Sigmoid colon (tissue), 7 donors: Measurements from ENCODE around the gene UQCC2. TPM values are rescaled to one million over a fixed set of nuclear protein-coding genes. Genes with fewer than 3 reads are reported as not detected.

ENCODE experiments used
- DNase-seq: peaks from one replicate; pipeline ENCODE4 v3.0.0-alpha.2; 2019
- H3K27ac ChIP-seq, 4 donors: fragments of 200-600 bp; sonication (generic); one replicate each; pipeline ENCODE4 v1.5.1; 2016 to 2019; ENCODE audit warnings: mild to moderate bottlenecking in 1 of 4
- H3K27me3 ChIP-seq, 3 donors: fragments of 200-600 bp; sonication (generic); one replicate each; pipeline ENCODE4 v1.5.1; 2019; ENCODE audit warnings: mild to moderate bottlenecking in 1 of 3
- H3K36me3 ChIP-seq, 4 donors: fragments of 200-600 bp; sonication (generic); one replicate each; pipeline ENCODE4 v1.5.1; 2016 to 2019
- H3K4me1 ChIP-seq, 4 donors: fragments of 200-600 bp; sonication (generic); one replicate each; pipeline ENCODE4 v1.5.1; 2017 to 2019
- H3K4me3 ChIP-seq, 4 donors: fragments of 200-600 bp; sonication (generic); one replicate each; pipeline ENCODE4 v1.5.1; 2017 to 2019; ENCODE audit warnings: mild to moderate bottlenecking in 2 of 4, moderate library complexity in 1 of 4
- H3K9me3 ChIP-seq, 4 donors: fragments of 200-600 bp in 3 of 4; sonication (generic) in 3 of 4; one replicate each; pipeline versions ENCODE4 v1.5.1 to v1.6.1; 2013 to 2019
- EP300 ChIP-seq, 4 donors: sonication (generic); formaldehyde crosslinking; IDR thresholded peaks; one replicate each; pipeline ENCODE4 v1.6.1; 2017; ENCODE audit warnings: antibody characterized with exemption in 4 of 4
- POLR2A ChIP-seq, 2 donors: fragments of 450-650 bp; IDR thresholded peaks; one replicate each; pipeline ENCODE4 v1.6.1; 2016; ENCODE audit warnings: antibody characterized with exemption in 2 of 2, mild to moderate bottlenecking in 2 of 2, moderate library complexity in 2 of 2
- POLR2AphosphoS5 ChIP-seq, 4 donors: sonication (generic); formaldehyde crosslinking; IDR thresholded peaks; one replicate each; pipeline ENCODE4 v1.6.1; 2017; ENCODE audit warnings: antibody characterized with exemption in 4 of 4
- WGBS, 2 donors: extraction: QIAGEN DNeasy Blood & Tissue Kit; methylation state at CpG; one replicate each; pipeline ENCODE4 v1.1.7; 2013; 5-methylcytosine and 5-hydroxymethylcytosine counted together
- intact Hi-C: fragments of 100-400 bp; cut with DNase I; formaldehyde crosslinking; loops from one replicate; pipeline ENCODE4 v1.15.1; 2023
- polyA plus RNA-seq, 3 donors: library from polyadenylated mRNA; stranded (reverse); fragments of 200-250 nt; gene quantifications; one replicate each; pipeline ENCODE4 v1.2.3, GENCODE V29; 2013
- total RNA-seq, 4 donors: library from RNA; depleted of rRNA; stranded (reverse); fragments of >200 nt; gene quantifications; one replicate each; pipeline ENCODE4 v1.1.0, GENCODE V29; 2016
- TF ChIP-seq, protein P1 (sequence below), 4 experiments: fragments of 450-650 bp in 3 of 4; fragments of 200-600 bp in 1 of 4; IDR thresholded peaks; one replicate each; pipeline ENCODE4 v1.5.1; 2016 to 2019; ENCODE audit warnings: antibody characterized with exemption in 4 of 4, mild to moderate bottlenecking in 3 of 4, moderate library complexity in 2 of 4
- donor health status: healthy with polysubstance abuse.
- donor health status: Bipolar disorder and iron deficiency.
- donor health status: healthy.

The UQCC2 gene
- total and polyA plus RNA-seq, 7 donors, result 9.5 to 90.9 (median 34.9) TPM

DNA sequence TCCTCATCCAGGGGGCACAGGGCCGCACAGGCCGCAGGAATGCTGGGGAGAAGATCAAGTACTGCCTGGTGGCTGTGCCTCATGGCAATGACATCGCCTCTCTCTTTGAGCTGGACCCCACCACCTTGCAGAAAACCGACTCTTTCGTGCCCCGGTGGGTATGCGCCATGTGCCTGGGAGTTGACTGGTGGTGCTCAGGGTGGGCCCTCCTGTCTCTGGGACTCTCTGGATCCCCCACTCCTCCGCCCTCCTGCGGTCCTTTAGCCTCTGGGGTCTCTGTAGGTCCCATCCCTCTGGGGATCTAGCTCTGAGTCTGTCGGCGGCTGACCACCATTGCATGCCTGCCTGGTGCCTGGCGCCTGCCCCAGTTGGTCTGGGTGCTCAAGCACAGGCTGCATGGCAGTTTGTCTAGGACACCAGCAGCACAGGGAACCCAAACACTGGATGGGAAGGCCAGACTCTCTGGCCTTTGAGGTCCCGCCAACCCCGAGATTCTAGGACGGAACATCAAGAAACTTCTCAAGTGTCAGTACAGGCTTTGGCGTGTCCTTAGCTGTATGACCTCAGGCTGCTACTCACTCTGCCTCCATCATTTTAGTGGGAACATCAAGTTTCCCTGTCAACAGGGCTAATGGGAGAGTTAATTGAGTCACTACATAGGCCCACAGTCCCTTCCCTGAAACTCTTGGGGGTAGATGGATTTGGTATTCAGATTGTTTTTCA, 47.6 kb downstream of the UQCC2 start:
- H3K4me3 ChIP-seq, result no peak overlapping the region
- TF ChIP-seq POLR2A (IDR thresholded peaks at IDR 0.05), result no peak
- TF ChIP-seq EP300 (IDR thresholded peaks at IDR 0.05), result no peak
- TF ChIP-seq POLR2AphosphoS5 (IDR thresholded peaks at IDR 0.05), result no peak
- TF ChIP-seq, protein P1, sequence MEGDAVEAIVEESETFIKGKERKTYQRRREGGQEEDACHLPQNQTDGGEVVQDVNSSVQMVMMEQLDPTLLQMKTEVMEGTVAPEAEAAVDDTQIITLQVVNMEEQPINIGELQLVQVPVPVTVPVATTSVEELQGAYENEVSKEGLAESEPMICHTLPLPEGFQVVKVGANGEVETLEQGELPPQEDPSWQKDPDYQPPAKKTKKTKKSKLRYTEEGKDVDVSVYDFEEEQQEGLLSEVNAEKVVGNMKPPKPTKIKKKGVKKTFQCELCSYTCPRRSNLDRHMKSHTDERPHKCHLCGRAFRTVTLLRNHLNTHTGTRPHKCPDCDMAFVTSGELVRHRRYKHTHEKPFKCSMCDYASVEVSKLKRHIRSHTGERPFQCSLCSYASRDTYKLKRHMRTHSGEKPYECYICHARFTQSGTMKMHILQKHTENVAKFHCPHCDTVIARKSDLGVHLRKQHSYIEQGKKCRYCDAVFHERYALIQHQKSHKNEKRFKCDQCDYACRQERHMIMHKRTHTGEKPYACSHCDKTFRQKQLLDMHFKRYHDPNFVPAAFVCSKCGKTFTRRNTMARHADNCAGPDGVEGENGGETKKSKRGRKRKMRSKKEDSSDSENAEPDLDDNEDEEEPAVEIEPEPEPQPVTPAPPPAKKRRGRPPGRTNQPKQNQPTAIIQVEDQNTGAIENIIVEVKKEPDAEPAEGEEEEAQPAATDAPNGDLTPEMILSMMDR (IDR thresholded peaks at IDR 0.05), result no peak
- 96 to 97% methylated on average over 16 of the region's 16 CpGs for WGBS, 2 donors
- DNase-seq, result no peak
- H3K36me3 ChIP-seq, result peaks cover 0 to 10% (median 0%) of the 10 kb centered on the region in 4 donors
- no peaks in the 10 kb centered on the region for H3K4me1 ChIP-seq
- H3K27me3 ChIP-seq, result no peaks in the 10 kb centered on the region
- H3K27ac ChIP-seq, result no peak overlapping the region
- intact Hi-C loops, result no loop called here
- H3K9me3 ChIP-seq, result no peaks in the 10 kb centered on the region

DNA sequence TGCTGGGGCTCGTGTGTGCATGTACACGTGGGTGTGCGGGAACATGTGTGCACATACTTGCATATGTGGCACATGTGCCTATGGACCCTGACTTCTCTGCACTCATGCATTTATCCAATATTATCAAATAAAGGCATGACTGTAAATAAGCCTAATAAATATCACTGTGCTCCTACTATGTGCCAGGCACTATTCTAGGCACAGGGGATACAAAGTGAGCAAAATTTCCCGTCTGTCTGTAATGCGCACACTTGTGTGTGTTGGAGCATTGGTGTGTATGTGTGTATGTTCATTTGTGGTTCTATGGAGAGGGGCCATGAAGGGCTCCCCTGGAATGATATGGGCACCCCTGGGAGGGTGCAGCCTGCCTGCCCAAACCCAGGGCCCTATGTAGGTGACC, 48.5 kb downstream of the UQCC2 start:
- intact Hi-C loops, result no loop called here
- Histone ChIP-seq H3K9me3 (no peaks in the 10 kb centered on the region), H3K4me3 (no peak overlapping the region), H3K36me3 (peaks cover 0 to 10% (median 0%) of the 10 kb centered on the region in 4 donors), H3K4me1 (no peaks in the 10 kb centered on the region), H3K27ac (no peak overlapping the region), H3K27me3 (no peaks in the 10 kb centered on the region)
- TF ChIP-seq POLR2AphosphoS5 (IDR thresholded peaks at IDR 0.05) (no peak), POLR2A (IDR thresholded peaks at IDR 0.05) (no peak), EP300 (IDR thresholded peaks at IDR 0.05) (no peak)
- TF ChIP-seq, protein P1 (IDR thresholded peaks at IDR 0.05), result no peak
- DNase-seq, result no peak
- WGBS, 2 donors, result 78 to 86% methylated on average over 5 of the region's 5 CpGs

DNA sequence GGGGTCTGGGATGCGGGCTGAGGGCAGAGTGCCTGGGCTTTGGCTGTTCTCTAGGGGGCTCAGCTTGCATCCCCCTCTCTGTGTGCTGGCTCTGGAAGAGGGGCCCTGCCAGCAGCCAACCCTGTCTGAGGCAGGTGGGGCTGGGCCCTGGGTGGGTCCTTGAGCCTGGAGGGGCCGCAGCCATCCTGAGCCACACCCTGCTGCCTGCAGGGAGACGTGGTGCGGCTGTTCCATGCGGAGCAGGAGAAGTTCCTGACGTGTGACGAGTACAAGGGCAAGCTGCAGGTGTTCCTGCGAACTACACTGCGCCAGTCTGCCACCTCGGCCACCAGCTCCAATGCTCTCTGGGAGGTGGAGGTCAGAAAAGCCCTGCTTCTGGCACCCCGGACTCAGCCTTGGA, 49.2 kb downstream of the UQCC2 start:
- H3K4me1 ChIP-seq, result no peaks in the 10 kb centered on the region
- WGBS, 2 donors, result 90 to 96% methylated on average over 11 of the region's 11 CpGs
- intact Hi-C loops, result no loop called here
- H3K27ac ChIP-seq, result no peak overlapping the region
- H3K36me3 ChIP-seq, result peaks cover 0 to 8% (median 0%) of the 10 kb centered on the region in 4 donors
- H3K27me3 ChIP-seq, result no peaks in the 10 kb centered on the region
- no peak for TF ChIP-seq POLR2A (IDR thresholded peaks at IDR 0.05)
- no peak for TF ChIP-seq EP300 (IDR thresholded peaks at IDR 0.05)
- TF ChIP-seq POLR2AphosphoS5 (IDR thresholded peaks at IDR 0.05), result no peak
- TF ChIP-seq, protein P1 (IDR thresholded peaks at IDR 0.05), result no peak
- H3K4me3 ChIP-seq, result no peak overlapping the region
- H3K9me3 ChIP-seq, result no peaks in the 10 kb centered on the region
- no peak for DNase-seq

DNA sequence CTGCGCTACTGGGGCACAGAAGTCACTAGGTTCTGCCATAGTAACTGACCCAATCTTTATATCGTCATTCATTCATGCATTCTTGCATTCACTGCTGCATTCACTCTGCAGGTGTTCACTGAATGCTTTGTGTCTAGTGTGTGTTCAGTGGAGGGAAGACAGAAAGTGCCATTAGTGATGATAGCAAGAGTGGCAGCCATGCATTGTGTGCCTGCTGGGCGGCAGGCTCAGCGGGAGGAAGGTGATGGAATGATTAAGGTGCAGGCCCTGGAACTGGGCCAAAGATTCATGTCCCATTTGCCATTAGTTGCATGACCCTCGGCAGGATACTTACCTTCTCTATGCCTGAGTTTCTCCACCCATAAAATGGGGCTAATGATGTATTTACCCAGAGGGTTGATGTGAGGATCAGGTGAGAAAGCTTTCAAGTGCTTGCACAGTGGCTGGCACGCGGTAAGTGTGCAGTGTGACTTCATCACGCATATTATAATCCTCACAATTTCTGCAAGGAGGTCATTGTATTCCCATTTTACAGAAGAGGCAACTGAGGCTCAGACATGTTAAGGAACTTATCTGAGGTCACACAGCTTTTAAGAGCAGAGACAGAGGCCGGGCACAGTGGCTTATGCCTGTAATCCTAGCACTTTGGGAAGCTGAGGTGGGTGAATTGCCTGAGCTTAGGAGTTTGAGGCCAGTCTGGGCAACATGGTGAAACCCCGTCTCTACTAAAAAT, 50.2 kb downstream of the UQCC2 start:
- intact Hi-C loops, result no loop called here
- peaks cover 0 to 5% (median 0%) of the 10 kb centered on the region in 4 donors for H3K36me3 ChIP-seq

More for the DNA sequence above, 50.2 kb downstream of the UQCC2 start:
- Histone ChIP-seq H3K9me3 (no peaks in the 10 kb centered on the region), H3K27me3 (no peaks in the 10 kb centered on the region), H3K27ac (no peak overlapping the region), H3K4me3 (no peak overlapping the region), H3K4me1 (no peaks in the 10 kb centered on the region)
- TF ChIP-seq, protein P1 (IDR thresholded peaks at IDR 0.05), result no peak
- TF ChIP-seq POLR2A (IDR thresholded peaks at IDR 0.05) (no peak), EP300 (IDR thresholded peaks at IDR 0.05) (no peak), POLR2AphosphoS5 (IDR thresholded peaks at IDR 0.05) (no peak)
- 84 to 94% methylated on average over 10 of the region's 10 CpGs for WGBS, 2 donors
- DNase-seq, result no peak
